DMS53 treated with DMSO at 0.1 percent for 48 hours (cell line): Measurements from ENCODE around the gene ANKRD36C.
"Not testable (repeated sequence)": the region's sequence is repeated elsewhere in the genome, so short reads cannot be mapped to it uniquely, and the experiment has no call there.

Source experiments
- DNase-seq: peaks from one replicate; lab custom pipeline; 2025; ENCODE audit not compliant: unreplicated experiment; lab: John Stamatoyannopoulos, UW

Gene ANKRD36C

GRCh38 chr2:96008051-96008450 is 16.4 kb upstream of the ANKRD36C start:
- DNase-seq: not testable (repeated sequence)

- not testable (repeated sequence) for DNase-seq
These were observed 14.6 kb upstream of the ANKRD36C start for GRCh38 chr2:96006248-96006647.

GRCh38 chr2:95992520-95993272 is 1.1 kb upstream of the ANKRD36C start:
- DNase-seq: not testable (repeated sequence)

- not testable (repeated sequence) for DNase-seq
These were observed 478 bp upstream of the ANKRD36C start for GRCh38 chr2:95992102-95992501.

GRCh38 chr2:95990884-95991283 is 740 bp downstream of the ANKRD36C start:
- DNase-seq: not testable (repeated sequence)

GRCh38 chr2:95951662-95952061 is 40.0 kb downstream of the ANKRD36C start:
- not testable (repeated sequence) for DNase-seq

- DNase-seq: not testable (repeated sequence)
These were observed 43.6 kb downstream of the ANKRD36C start for GRCh38 chr2:95948039-95948438.

GRCh38 chr2:95939947-95940346 is 51.7 kb downstream of the ANKRD36C start:
- DNase-seq: not testable (repeated sequence)

- DNase-seq: not testable (repeated sequence)
These were observed 60.9 kb downstream of the ANKRD36C start for GRCh38 chr2:95930740-95931139.

- DNase-seq: not testable (repeated sequence)
These were observed 74.6 kb downstream of the ANKRD36C start for GRCh38 chr2:95917007-95917406.

- DNase-seq: not testable (repeated sequence)
These were observed 76.5 kb downstream of the ANKRD36C start for GRCh38 chr2:95915131-95915530.

GRCh38 chr2:95911431-95911830 is 80.2 kb downstream of the ANKRD36C start:
- not testable (repeated sequence) for DNase-seq

- not testable (repeated sequence) for DNase-seq
These were observed 97.2 kb downstream of the ANKRD36C start for GRCh38 chr2:95894443-95894842.

GRCh38 chr2:95867929-95868328 is 123.7 kb downstream of the ANKRD36C start:
- DNase-seq: not testable (repeated sequence)

- DNase-seq: not testable (repeated sequence)
These were observed 124.5 kb downstream of the ANKRD36C start for GRCh38 chr2:95867047-95867677.

- not testable (repeated sequence) for DNase-seq
These were observed 129.5 kb downstream of the ANKRD36C start for GRCh38 chr2:95862121-95862520.

GRCh38 chr2:95836151-95836550 is 155.5 kb downstream of the ANKRD36C start:
- DNase-seq: no peak

GRCh38 chr2:95834077-95835013 is 157.3 kb downstream of the ANKRD36C start:
- DNase-seq: not testable (repeated sequence)

- not testable (repeated sequence) for DNase-seq
These were observed 167.4 kb downstream of the ANKRD36C start for GRCh38 chr2:95824218-95824617.

GRCh38 chr2:95817521-95817920 is 174.1 kb downstream of the ANKRD36C start:
- not testable (repeated sequence) for DNase-seq

GRCh38 chr2:95813311-95813710 is 178.3 kb downstream of the ANKRD36C start:
- not testable (repeated sequence) for DNase-seq
